HepG2 (cell line): ENCODE data around the gene ANKRD55. TPM values are rescaled to one million over a fixed set of nuclear protein-coding genes. Genes with fewer than 3 reads are reported as not detected.
A peak's percentile ranks its signal among the peaks of the same experiment; 100 is the strongest.
"Not testable (repeated sequence)": the region's sequence is repeated elsewhere in the genome, so short reads cannot be mapped to it uniquely, and the experiment has no call there.

Experiments
- ATAC-seq: fragments of 200-7000 bp; cut with Tn5 transposase; 3 replicates; pipeline ENCODE4 v1.9.1; 2020; ENCODE audit warnings: mild to moderate bottlenecking, moderate library complexity
- BruUV-seq: library from RNA; stranded (reverse); fragments of 400-500 nt; replicated peaks from 2 replicates; lab custom pipeline; 2021; lab: Mats Ljungman, UMichigan
- CTCF ChIA-PET: fragments of 300-600 bp; formaldehyde crosslinking; extraction: SDS; loops from one replicate; lab custom pipeline; 2021; ENCODE audit warnings: low total read pairs, inconsistent platforms, low intra/inter-chr PET ratio; lab: Yijun Ruan, JAX
- POLR2A ChIA-PET: fragments of 350-600 bp; sonication (Branson Sonifier 250); formaldehyde crosslinking; loops from one replicate; lab custom pipeline; 2020; ENCODE audit warnings: antibody characterized with exemption, inconsistent platforms; lab: Yijun Ruan, JAX
- DNase-seq: peaks from one replicate; pipeline ENCODE4 v3.0.0-alpha.2; 2015; ENCODE audit warnings: low spot score
- FAIRE-seq: peaks from 3 replicates; lab custom pipeline; 2011; peaks lifted over from hg19 to GRCh38; lab: Jason Lieb, UNC
- H2AFZ ChIP-seq: one replicate; pipeline ENCODE4 v1.6.1; 2011; ENCODE audit warnings: low read length, inconsistent platforms
- H3K27ac ChIP-seq: fragments of 300-600 bp; 3 replicates; pipeline ENCODE4 v1.8.0; 2011; ENCODE audit warnings: mixed run types, mild to moderate bottlenecking, mixed read lengths, low read length, inconsistent platforms; ENCODE audit not compliant: insufficient read depth; ENCODE audit errors: extremely low read length
- H3K27me3 ChIP-seq, 2 experiments: fragments of 200-600 bp in 1 of 2; 2 replicates in 1 of 2; 3 replicates in 1 of 2; pipeline versions ENCODE4 v1.6.0 to v1.8.0; 2011; ENCODE audit warnings: low read length in 2 of 2, mild to moderate bottlenecking in 2 of 2, moderate library complexity in 2 of 2, inconsistent platforms in 1 of 2; ENCODE audit not compliant: insufficient read depth in 2 of 2, control insufficient read depth in 1 of 2
- H3K36me3 ChIP-seq, 2 experiments: fragments of 200-600 bp in 1 of 2; replicated peaks in 1 of 2; 2 replicates in 1 of 2; 3 replicates in 1 of 2; pipeline versions ENCODE4 v1.5.1 to v1.8.0; 2011; ENCODE audit warnings: low read length in 2 of 2, inconsistent platforms in 1 of 2; ENCODE audit not compliant: insufficient read depth in 2 of 2, control insufficient read depth in 1 of 2
- H3K4me1 ChIP-seq: 2 replicates; pipeline ENCODE4 v1.5.1; 2012; ENCODE audit warnings: low read length, inconsistent platforms; ENCODE audit not compliant: insufficient read depth
- H3K4me2 ChIP-seq: 2 replicates; pipeline ENCODE4 v1.6.0; 2011; ENCODE audit warnings: low read depth, low read length, inconsistent platforms
- H3K4me3 ChIP-seq, 3 experiments: fragments of 200-600 bp in 1 of 3; sonication (generic), shearing (Covaris generic) in 1 of 3; replicated peaks in 1 of 3; 2 replicates each; pipeline ENCODE4 v1.5.1; 2011 to 2016; ENCODE audit warnings: low read length in 3 of 3, inconsistent platforms in 2 of 3, low read depth in 2 of 3, mild to moderate bottlenecking in 2 of 3, control low read depth in 1 of 3, mixed read lengths in 1 of 3; ENCODE audit not compliant: insufficient read depth in 1 of 3
- H3K79me2 ChIP-seq: one replicate; pipeline ENCODE4 v1.6.1; 2011; ENCODE audit warnings: low read length, inconsistent platforms; ENCODE audit not compliant: insufficient read depth
- H3K9ac ChIP-seq: 2 replicates; pipeline ENCODE4 v1.6.0; 2011; ENCODE audit warnings: mild to moderate bottlenecking, low read depth, low read length, inconsistent platforms; ENCODE audit not compliant: insufficient read depth
- H3K9me3 ChIP-seq: 2 replicates; pipeline ENCODE4 v1.5.1; 2012; ENCODE audit warnings: mild to moderate bottlenecking, low read length
- H4K20me1 ChIP-seq: 2 replicates; pipeline ENCODE4 v1.6.0; 2011; ENCODE audit warnings: inconsistent platforms, mild to moderate bottlenecking, low read length, moderate library complexity; ENCODE audit not compliant: insufficient read depth
- FOXA3 ChIP-seq: IDR thresholded peaks from 2 replicates; pipeline ENCODE4 v1.6.1; 2016; ENCODE audit warnings: missing genetic modification reagents, missing compliant biosample characterization
- FOXC1 ChIP-seq: sonication (generic); formaldehyde crosslinking; IDR thresholded peaks from 2 replicates; pipeline ENCODE4 v1.8.0; 2022; ENCODE audit warnings: mild to moderate bottlenecking, missing genetic modification reagents, borderline replicate concordance
- HNF4A ChIP-seq: sonication (generic); formaldehyde crosslinking; IDR thresholded peaks from 2 replicates; pipeline ENCODE4 v1.4.0; 2020; ENCODE audit warnings: missing genetic modification reagents
- HNF4G ChIP-seq, 2 experiments: sonication (generic) in 1 of 2; formaldehyde crosslinking in 1 of 2; IDR thresholded peaks; 2 replicates each; pipeline versions ENCODE4 v1.4.0 to v1.6.1; 2011 to 2020; ENCODE audit warnings: borderline replicate concordance in 2 of 2, low read depth in 2 of 2, mild to moderate bottlenecking in 2 of 2, low read length in 1 of 2, missing genetic modification reagents in 1 of 2, moderate library complexity in 1 of 2
- KDM1A ChIP-seq: IDR thresholded peaks from 2 replicates; pipeline ENCODE4 v1.6.1; 2016; ENCODE audit warnings: missing compliant biosample characterization
- PHF21A ChIP-seq: sonication (generic); formaldehyde crosslinking; IDR thresholded peaks from 2 replicates; pipeline ENCODE4 v1.5.0; 2020; ENCODE audit warnings: mild to moderate bottlenecking, missing genetic modification reagents
- PITX1 ChIP-seq: sonication (generic); formaldehyde crosslinking; IDR thresholded peaks from 2 replicates; pipeline ENCODE4 v1.5.1; 2020; ENCODE audit warnings: mild to moderate bottlenecking, missing genetic modification reagents
- ZMYM2 ChIP-seq: sonication (generic); formaldehyde crosslinking; IDR thresholded peaks from 2 replicates; pipeline ENCODE4 v1.8.0; 2022; ENCODE audit warnings: mild to moderate bottlenecking, missing genetic modification reagents
- ZMYM3 ChIP-seq: sonication (generic); formaldehyde crosslinking; IDR thresholded peaks from 2 replicates; pipeline ENCODE4 v1.5.1; 2020; ENCODE audit warnings: mild to moderate bottlenecking, missing genetic modification reagents
- ZMYM4 ChIP-seq: sonication (generic); formaldehyde crosslinking; IDR thresholded peaks from 2 replicates; pipeline ENCODE4 v1.8.1; 2023; ENCODE audit warnings: mild to moderate bottlenecking, missing genetic modification reagents
- ZNF460 ChIP-seq: sonication (generic); formaldehyde crosslinking; IDR thresholded peaks from 2 replicates; pipeline ENCODE4 v1.5.1; 2020; ENCODE audit warnings: missing genetic modification reagents, mild to moderate bottlenecking, borderline replicate concordance
- ZNF761 ChIP-seq: sonication (generic); formaldehyde crosslinking; conservative IDR thresholded peaks from 2 replicates; pipeline ENCODE4 v1.4.0; 2020; ENCODE audit warnings: mild to moderate bottlenecking, missing genetic modification reagents
- ZNF766 ChIP-seq: sonication (generic); formaldehyde crosslinking; IDR thresholded peaks from 2 replicates; pipeline ENCODE4 v1.5.0; 2020; ENCODE audit warnings: missing genetic modification reagents, borderline replicate concordance
- WGBS: methylation state at CpG from one replicate; pipeline ENCODE4 v1.1.6; 2017; ENCODE audit warnings: low lambda C conversion rate; 5-methylcytosine and 5-hydroxymethylcytosine counted together
- in situ Hi-C: cut with HindIII; loops from 2 replicates; pipeline ENCODE4 v1.10.0; 2017; ENCODE audit warnings: low pct_unique_long_range_greater_than_20kb; ENCODE audit not compliant: extremely low pct_ligation_motif_present
- intact Hi-C: fragments of 100-400 bp; cut with micrococcal nuclease; formaldehyde crosslinking; loops from one replicate; pipeline ENCODE4 v1.10.0; 2022; ENCODE audit not compliant: unreplicated experiment
- polyA plus RNA-seq, 8 experiments: library from polyadenylated mRNA; depleted of rRNA in 3 of 8; stranded (reverse) in 7 of 8; unstranded in 1 of 8; fragments of >200 nt; fragmentation: Illumina TruSeq in 4 of 8; extraction: Trizol in 4 of 8; gene quantifications; 2 replicates each; pipeline versions ENCODE4 v1.2.1 to v1.2.3, GENCODE V29; 2011 to 2016; ENCODE audit warnings: low read depth in 4 of 8, missing spikeins in 1 of 8, mixed read lengths in 1 of 8; ENCODE audit not compliant: insufficient read depth in 1 of 8
- total RNA-seq, 5 experiments: library from RNA; depleted of rRNA; stranded (reverse); fragments of >200 nt; fragmentation: Illumina TruSeq; extraction: Trizol; gene quantifications; 2 replicates each; pipeline ENCODE4 v1.2.3, GENCODE V29; 2016; ENCODE audit warnings: low read depth in 1 of 5
- TF ChIP-seq, protein P1 (sequence below): sonication (generic); formaldehyde crosslinking; conservative IDR thresholded peaks from 2 replicates; pipeline ENCODE4 v1.8.0; 2022; ENCODE audit warnings: mild to moderate bottlenecking, moderate library complexity, missing genetic modification reagents

Gene ANKRD55
- total and polyA plus RNA-seq, 2 of the 13 experiments (the other 11 are each of a cell fraction or from before 2014, with no cell fraction given), result 0.11 to 0.28 TPM

DNA sequence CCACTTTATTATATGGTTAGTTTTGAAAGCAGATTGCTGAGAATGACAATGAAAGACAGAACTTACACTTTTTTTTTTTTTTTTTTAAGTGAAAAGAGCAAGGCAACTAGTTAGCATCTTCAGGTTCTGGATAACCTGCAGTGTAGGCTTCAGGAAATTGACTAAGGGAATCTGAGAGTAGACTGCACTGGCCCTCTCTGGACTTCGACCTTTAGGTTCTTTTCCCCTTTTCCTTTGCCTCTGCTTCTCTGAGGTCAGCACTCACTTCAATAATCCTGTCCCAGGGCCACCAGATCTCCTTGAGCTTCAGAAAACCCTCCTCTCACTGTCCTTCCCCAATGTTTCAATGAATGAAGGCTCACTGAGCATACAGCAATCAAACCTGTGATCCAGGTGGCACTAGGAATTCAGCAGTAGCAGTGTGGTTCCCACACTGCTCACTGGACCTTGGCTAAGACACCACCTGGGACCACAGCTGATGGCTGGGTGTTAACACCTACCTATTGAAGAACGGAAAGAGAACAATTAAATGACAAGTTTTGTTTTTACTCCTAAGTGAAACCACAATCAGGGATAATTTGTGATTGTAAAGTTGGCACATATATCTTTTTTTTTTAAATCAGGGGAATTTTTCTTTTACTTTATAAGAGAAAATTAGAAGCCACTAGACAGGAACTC, 152.6 kb downstream of the ANKRD55 start:
- no peak for TF ChIP-seq ZNF766 (CRISPR knock-in tag)
- TF ChIP-seq ZNF761, result no peak
- TF ChIP-seq HNF4A, result peak; percentile 20; the same call in 1 of the 2 replicates
- no peak for TF ChIP-seq PHF21A
- peak; percentile 28; the same call in 1 of the 2 replicates for TF ChIP-seq HNF4G (IDR thresholded peaks at IDR 0.05; ENCODE audit: borderline replicate concordance, low read depth, low read length)
- no peak for TF ChIP-seq HNF4G (CRISPR knock-in tag; IDR thresholded peaks at IDR 0.05; ENCODE audit: borderline replicate concordance, low read depth)
- CTCF ChIA-PET, result no interaction called here
- no peak overlapping the region for H3K4me2 ChIP-seq
- H3K79me2 ChIP-seq, result no peaks in the 10 kb centered on the region
- in situ Hi-C loops (no loop called here), intact Hi-C loops (no loop called here)
- H3K9ac ChIP-seq, result no peak overlapping the region
- BruUV-seq, result no TSS peak
- WGBS, result 63% methylated on average over 2 of the region's 2 CpGs
- H3K27me3 ChIP-seq, result no peaks in the 10 kb centered on the region
- FAIRE-seq (no peak), ATAC-seq (peak; percentile 40; the same call in 1 of the 3 replicates), DNase-seq (no peak)
- POLR2A ChIA-PET, result interaction anchor here (1.2 kb wide), 1 partner anchor 86 kb away, joined by 3 read pairs; the partner anchor contains the start of gene IL6ST
- H3K36me3 ChIP-seq, result no peaks in the 10 kb centered on the region
- H4K20me1 ChIP-seq, result no peaks in the 10 kb centered on the region
- no peak overlapping the region for H3K27ac ChIP-seq
- H3K4me3 ChIP-seq, result no peak overlapping the region
- H2AFZ ChIP-seq, result no peak overlapping the region
- peaks cover 60% of the 10 kb centered on the region for H3K4me1 ChIP-seq
- H3K9me3 ChIP-seq, result no peaks in the 10 kb centered on the region

DNA sequence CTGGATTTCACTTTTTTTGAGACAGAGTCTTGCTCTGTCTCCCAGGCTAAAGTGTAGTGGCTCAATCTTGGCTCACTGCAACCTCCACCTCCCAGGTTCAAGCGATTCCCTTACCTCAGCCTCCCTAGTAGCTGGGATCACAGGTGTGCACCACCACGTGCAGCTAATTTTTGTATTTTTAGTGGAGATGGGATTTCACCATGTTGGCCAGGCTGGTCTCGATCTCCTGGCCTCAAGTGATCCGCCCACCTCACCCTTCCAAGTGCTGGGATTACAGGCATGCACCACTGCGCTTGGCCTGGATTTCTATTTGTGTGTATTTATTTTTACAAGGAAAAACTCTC, 154.0 kb downstream of the ANKRD55 start:
- peak; percentile 41; the same call in 1 of the 2 replicates for TF ChIP-seq ZMYM3
- TF ChIP-seq, protein P1, sequence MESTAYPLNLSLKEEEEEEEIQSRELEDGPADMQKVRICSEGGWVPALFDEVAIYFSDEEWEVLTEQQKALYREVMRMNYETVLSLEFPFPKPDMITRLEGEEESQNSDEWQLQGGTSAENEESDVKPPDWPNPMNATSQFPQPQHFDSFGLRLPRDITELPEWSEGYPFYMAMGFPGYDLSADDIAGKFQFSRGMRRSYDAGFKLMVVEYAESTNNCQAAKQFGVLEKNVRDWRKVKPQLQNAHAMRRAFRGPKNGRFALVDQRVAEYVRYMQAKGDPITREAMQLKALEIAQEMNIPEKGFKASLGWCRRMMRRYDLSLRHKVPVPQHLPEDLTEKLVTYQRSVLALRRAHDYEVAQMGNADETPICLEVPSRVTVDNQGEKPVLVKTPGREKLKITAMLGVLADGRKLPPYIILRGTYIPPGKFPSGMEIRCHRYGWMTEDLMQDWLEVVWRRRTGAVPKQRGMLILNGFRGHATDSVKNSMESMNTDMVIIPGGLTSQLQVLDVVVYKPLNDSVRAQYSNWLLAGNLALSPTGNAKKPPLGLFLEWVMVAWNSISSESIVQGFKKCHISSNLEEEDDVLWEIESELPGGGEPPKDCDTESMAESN (CRISPR knock-in tag), result 0 out of 2 replicates have a peak, but pooled peaks have one; percentile 15
- TF ChIP-seq ZNF460, result peak; percentile 91
- 0 out of 2 replicates have a peak, but pooled peaks have one; percentile 25 for TF ChIP-seq FOXC1 (CRISPR knock-in tag)
- TF ChIP-seq KDM1A (CRISPR knock-in tag), result 0 out of 2 replicates have a peak, but pooled peaks have one; percentile 30
- 0 out of 2 replicates have a peak, but pooled peaks have one; percentile 5 for TF ChIP-seq ZMYM4 (CRISPR knock-in tag)
- TF ChIP-seq ZMYM2 (CRISPR knock-in tag), result peak; percentile 52; the same call in 1 of the 2 replicates
- peak; percentile 55; the same call in 1 of the 2 replicates for TF ChIP-seq FOXA3 (CRISPR knock-in tag)
- TF ChIP-seq PITX1, result 0 out of 2 replicates have a peak, but pooled peaks have one; percentile 18
- H3K79me2 ChIP-seq, CTCF ChIA-PET, ATAC-seq, H3K36me3 ChIP-seq, H3K27ac ChIP-seq, DNase-seq, BruUV-seq, H3K4me3 ChIP-seq, intact Hi-C loops, H3K27me3 ChIP-seq, in situ Hi-C loops, H3K9ac ChIP-seq, H3K9me3 ChIP-seq, H4K20me1 ChIP-seq: not testable (repeated sequence)
- POLR2A ChIA-PET, result interaction anchor here (1.0 to 1.3 kb wide), 3 partner anchors 16 to 85 kb away, joined by 3 read pairs; no protein-coding TSS in a partner anchor
- FAIRE-seq, result peak; percentile 42
- Histone ChIP-seq H3K4me2 (peak overlapping the region; percentile 33), H2AFZ (peak overlapping the region; percentile 45), H3K4me1 (peaks cover 60% of the 10 kb centered on the region)
- 87% methylated on average over 5 of the region's 5 CpGs for WGBS
